T-cell (primary cell): ENCODE measurements around the gene WNT10A. TPM values are rescaled to one million over a fixed set of nuclear protein-coding genes. Genes with fewer than 3 reads are reported as not detected.

Source experiments
- ATAC-seq, 4 experiments: fragments of 200-7000 bp in 3 of 4; fragments of 150-1000 bp in 1 of 4; cut with Tn5 transposase; replicated peaks in 1 of 4; 1 replicate in 3 of 4; 2 replicates in 1 of 4; pipeline ENCODE4 v1.10.0; 2021; ENCODE audit warnings: moderate library complexity in 3 of 4, mild to moderate bottlenecking in 2 of 4, moderate number of reproducible peaks in 1 of 4
- CTCF ChIA-PET, 2 donors: fragments of 300-600 bp; sonication (Branson Sonifier 250); formaldehyde crosslinking; loops; one replicate each; lab custom pipeline; 2022; ENCODE audit warnings: antibody characterized with exemption in 2 of 2; lab: Charles Lee
- POLR2A ChIA-PET, 2 donors: fragments of 300-600 bp; sonication (Branson Sonifier 250); formaldehyde crosslinking; loops; one replicate each; lab custom pipeline; 2022; ENCODE audit warnings: antibody characterized with exemption in 2 of 2; lab: Charles Lee
- DNase-seq, 35 experiments: peaks; one replicate each; pipeline versions ENCODE4 v3.0.0 to v3.0.0-alpha.2; 2013 to 2023
- H3K27ac ChIP-seq: one replicate; pipeline ENCODE4 v1.5.1; 2013; ENCODE audit warnings: low read length
- H3K27me3 ChIP-seq, 2 experiments: replicated peaks in 1 of 2; 1 replicate in 1 of 2; 2 replicates in 1 of 2; pipeline versions ENCODE4 v1.6.1 to v1.7.0; 2013; ENCODE audit warnings: low read length in 1 of 2, mixed read lengths in 1 of 2; ENCODE audit not compliant: control insufficient read depth in 2 of 2, insufficient read depth in 2 of 2; ENCODE audit errors: extremely low read depth in 1 of 2
- H3K36me3 ChIP-seq, 2 donors: 1 replicate in 1 of 2; 2 replicates in 1 of 2; pipeline versions ENCODE4 v1.6.1 to v1.7.0; 2013; ENCODE audit warnings: low read length in 1 of 2; ENCODE audit not compliant: control insufficient read depth in 2 of 2, insufficient read depth in 1 of 2; ENCODE audit errors: extremely low read depth in 1 of 2
- H3K4me1 ChIP-seq, 2 experiments: 1 replicate in 1 of 2; 2 replicates in 1 of 2; pipeline versions ENCODE4 v1.6.1 to v1.7.0; 2013; ENCODE audit warnings: low read length in 2 of 2, mixed read lengths in 1 of 2; ENCODE audit not compliant: insufficient read depth in 2 of 2, control insufficient read depth in 1 of 2; ENCODE audit errors: extremely low read depth in 1 of 2
- H3K4me3 ChIP-seq, 2 donors: 1 replicate in 1 of 2; 2 replicates in 1 of 2; pipeline versions ENCODE4 v1.5.1 to v1.7.0; 2013; ENCODE audit warnings: mild to moderate bottlenecking in 2 of 2, low read length in 1 of 2, moderate library complexity in 1 of 2; ENCODE audit not compliant: control insufficient read depth in 1 of 2; ENCODE audit errors: extremely low read depth in 1 of 2
- H3K9me3 ChIP-seq: 2 replicates; pipeline ENCODE4 v1.7.0; 2013
- H3K27ac Mint-ChIP-seq, 2 donors: one replicate each; pipeline ENCODE4 v1.8.0; 2020 to 2021; ENCODE audit warnings: mild to moderate bottlenecking in 2 of 2, mixed read lengths in 2 of 2
- H3K27me3 Mint-ChIP-seq, 2 donors: one replicate each; pipeline ENCODE4 v1.8.0; 2021 to 2022; ENCODE audit warnings: mixed read lengths in 2 of 2
- H3K36me3 Mint-ChIP-seq: one replicate; pipeline ENCODE4 v1.8.0; 2021; ENCODE audit warnings: mixed read lengths
- H3K4me1 Mint-ChIP-seq, 3 donors: one replicate each; pipeline ENCODE4 v1.8.0; 2020 to 2022; ENCODE audit warnings: mixed read lengths in 3 of 3, mild to moderate bottlenecking in 1 of 3
- H3K4me3 Mint-ChIP-seq, 3 donors: one replicate each; pipeline ENCODE4 v1.8.0; 2020 to 2022; ENCODE audit warnings: mild to moderate bottlenecking in 3 of 3, mixed read lengths in 3 of 3, moderate library complexity in 3 of 3
- H3K9me3 Mint-ChIP-seq, 3 donors: one replicate each; pipeline ENCODE4 v1.8.0; 2020 to 2022; ENCODE audit warnings: mixed read lengths in 3 of 3
- WGBS: methylation state at CpG from one replicate; pipeline ENCODE4 v1.1.5; 2013; ENCODE audit warnings: missing lambda C conversion rate; ENCODE audit not compliant: insufficient coverage; 5-methylcytosine and 5-hydroxymethylcytosine counted together
- total RNA-seq, 35 experiments: library from RNA in 6 of 35; stranded (reverse) in 6 of 35; fragments of 120-200 nt in 1 of 35; gene quantifications; one replicate each; pipeline versions ENCODE4 v1.2.1 to v1.2.4 and lab custom pipeline; 2013 to 2026

Gene WNT10A
- total RNA-seq, 5 donors from 2014 or later (not counting 1 experiment from before 2014, with no cell fraction given): 3.1 to 10.7 (median 6.1) TPM

- H3K9me3 ChIP-seq: no peaks in the 10 kb centered on the region
- CTCF ChIA-PET: interaction anchor here (0.7 to 2.7 kb wide), 4 partner anchors 13 to 191 kb away, joined by 3 to 10 read pairs (median 4); no protein-coding TSS in a partner anchor
- 62% methylated on average over 2 of the region's 2 CpGs for WGBS
- H3K4me1 ChIP-seq: peaks cover 0 to 10% of the 10 kb centered on the region in 2 experiments
- Mint-ChIP-seq H3K36me3 (no peaks in the 10 kb centered on the region), H3K27me3 (peaks cover 39 to 45% of the 10 kb centered on the region in 2 donors), H3K4me1 (peaks cover 0 to 3% (median 0%) of the 10 kb centered on the region in 3 donors), H3K4me3 (no peak overlapping the region), H3K27ac (no peak overlapping the region), H3K9me3 (no peaks in the 10 kb centered on the region)
- POLR2A ChIA-PET: no interaction called here
- H3K4me3 ChIP-seq: no peak overlapping the region
- no peak for ATAC-seq
- H3K27ac ChIP-seq: no peak overlapping the region
- no peak for DNase-seq
- H3K36me3 ChIP-seq: no peaks in the 10 kb centered on the region
- peaks cover 13 to 69% of the 10 kb centered on the region in 2 experiments for H3K27me3 ChIP-seq
Measured at GRCh38 chr2:218850796-218851195, 29.9 kb upstream of the WNT10A start.

- peaks cover 44 to 50% of the 10 kb centered on the region in 2 donors for H3K27me3 Mint-ChIP-seq
- Histone ChIP-seq H3K4me3 (no peak overlapping the region), H3K9me3 (no peaks in the 10 kb centered on the region), H3K36me3 (no peaks in the 10 kb centered on the region), H3K4me1 (peaks cover 0 to 10% of the 10 kb centered on the region in 2 experiments), H3K27ac (no peak overlapping the region), H3K27me3 (peaks cover 13 to 74% of the 10 kb centered on the region in 2 experiments)
- no peak for DNase-seq
- ChIA-PET POLR2A (interaction anchor here in 1 of 2 donors (0.6 kb wide), 1 partner anchor 809 kb away, joined by 4 read pairs; no protein-coding TSS in a partner anchor), CTCF (interaction anchor here in 1 of 2 donors (0.6 to 2.7 kb wide), 5 partner anchors 25 to 287 kb away, joined by 3 to 10 read pairs (median 4); no protein-coding TSS in a partner anchor)
- no peaks in the 10 kb centered on the region for H3K9me3 Mint-ChIP-seq
- H3K4me3 Mint-ChIP-seq: no peak overlapping the region
- ATAC-seq: no peak
- H3K36me3 Mint-ChIP-seq: no peaks in the 10 kb centered on the region
- H3K27ac Mint-ChIP-seq: no peak overlapping the region
- WGBS: 33% methylated on average over 2 of the region's 3 CpGs
- peaks cover 0 to 3% (median 2%) of the 10 kb centered on the region in 3 donors for H3K4me1 Mint-ChIP-seq
Measured at GRCh38 chr2:218851286-218851685, 29.4 kb upstream of the WNT10A start.

GRCh38 chr2:218852911-218853667 lies 27.6 kb upstream of the WNT10A start:
- CTCF ChIA-PET: interaction anchor here (1.1 to 2.7 kb wide), 3 partner anchors 23 to 45 kb away, joined by 4 to 13 read pairs (median 10); no protein-coding TSS in a partner anchor
- Mint-ChIP-seq H3K27ac (no peak overlapping the region), H3K9me3 (no peaks in the 10 kb centered on the region), H3K27me3 (peaks cover 60 to 65% of the 10 kb centered on the region in 2 donors), H3K4me3 (no peak overlapping the region), H3K4me1 (peaks cover 0 to 5% (median 0%) of the 10 kb centered on the region in 3 donors), H3K36me3 (no peaks in the 10 kb centered on the region)
- Histone ChIP-seq H3K4me1 (peaks cover 0 to 6% of the 10 kb centered on the region in 2 experiments), H3K27me3 (peaks cover 19 to 85% of the 10 kb centered on the region in 2 experiments), H3K27ac (no peak overlapping the region), H3K9me3 (no peaks in the 10 kb centered on the region), H3K36me3 (no peaks in the 10 kb centered on the region), H3K4me3 (no peak overlapping the region)
- POLR2A ChIA-PET: no interaction called here
- DNase-seq (peak; percentile 18 to 83 (median 59)), ATAC-seq (peak; percentile 60 to 90 (median 75))
- WGBS: 34% methylated on average over 9 of the region's 16 CpGs

DNA sequence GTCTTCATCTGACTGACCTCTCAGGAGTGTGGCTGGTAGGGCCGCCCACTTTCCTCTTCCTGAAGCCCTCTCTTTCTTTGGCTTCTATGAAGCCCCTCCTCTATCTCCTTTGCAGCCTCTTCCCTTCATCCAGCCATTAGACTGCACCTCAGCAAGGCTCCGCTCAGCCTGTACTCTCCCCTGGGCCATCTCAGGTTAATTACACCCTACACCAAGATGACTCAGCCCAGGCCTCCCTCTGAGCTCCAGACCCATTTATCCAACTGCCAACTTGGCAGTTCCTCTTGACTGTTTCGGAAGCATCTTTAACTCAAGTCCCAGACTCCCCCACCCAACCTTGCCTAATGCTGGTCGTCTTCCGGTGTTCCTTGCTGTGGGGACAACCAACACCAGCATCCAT lies 26.9 kb upstream of the WNT10A start:
- H3K9me3 Mint-ChIP-seq: no peaks in the 10 kb centered on the region
- POLR2A ChIA-PET: no interaction called here
- H3K27me3 Mint-ChIP-seq: peaks cover 67 to 71% of the 10 kb centered on the region in 2 donors
- H3K4me1 Mint-ChIP-seq: peaks cover 1 to 10% (median 4%) of the 10 kb centered on the region in 3 donors
- no peaks in the 10 kb centered on the region for H3K36me3 Mint-ChIP-seq
- DNase-seq (no peak), ATAC-seq (no peak)
- Histone ChIP-seq H3K27ac (no peak overlapping the region), H3K9me3 (no peaks in the 10 kb centered on the region), H3K4me3 (no peak overlapping the region), H3K36me3 (no peaks in the 10 kb centered on the region), H3K27me3 (peaks cover 20 to 85% of the 10 kb centered on the region in 2 experiments), H3K4me1 (peaks cover 0 to 8% of the 10 kb centered on the region in 2 experiments)
- CTCF ChIA-PET: interaction anchor here in 1 of 2 donors (2.2 to 2.5 kb wide), 2 partner anchors 23 to 45 kb away, joined by 9 to 13 read pairs; no protein-coding TSS in a partner anchor
- 34% methylated on average over 5 of the region's 5 CpGs for WGBS
- H3K27ac Mint-ChIP-seq: no peak overlapping the region
- H3K4me3 Mint-ChIP-seq: no peak overlapping the region

DNA sequence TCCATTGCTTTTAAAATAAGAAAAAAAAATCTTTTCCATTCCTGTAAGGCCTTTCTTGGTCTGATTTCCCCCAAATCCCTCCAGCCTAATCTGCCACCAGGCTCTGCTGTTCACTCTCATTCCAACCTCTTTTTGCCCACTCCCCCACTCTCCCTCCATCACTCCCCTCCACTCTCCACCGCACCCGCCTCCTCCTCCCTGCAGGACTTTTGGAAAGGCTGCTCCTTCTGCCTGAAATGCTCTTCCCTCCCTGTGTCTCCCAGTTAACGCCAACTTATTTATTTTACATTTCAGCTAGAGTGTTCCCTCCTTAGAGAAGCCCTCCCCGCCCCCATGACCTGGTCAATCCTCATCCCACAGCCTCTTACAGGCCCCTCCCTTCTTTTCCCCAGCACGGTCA lies 25.8 kb upstream of the WNT10A start:
- ATAC-seq (no peak), DNase-seq (no peak)
- no peak overlapping the region for H3K4me3 ChIP-seq
- no peak overlapping the region for H3K27ac ChIP-seq
- peaks cover 2 to 16% of the 10 kb centered on the region in 2 experiments for H3K4me1 ChIP-seq
- Mint-ChIP-seq H3K36me3 (no peaks in the 10 kb centered on the region), H3K4me3 (no peak overlapping the region), H3K27me3 (peaks cover 72 to 77% of the 10 kb centered on the region in 2 donors), H3K27ac (no peak overlapping the region), H3K9me3 (no peaks in the 10 kb centered on the region), H3K4me1 (peaks cover 6 to 15% (median 9%) of the 10 kb centered on the region in 3 donors)
- H3K9me3 ChIP-seq: no peaks in the 10 kb centered on the region
- ChIA-PET POLR2A (interaction anchor here in 1 of 2 donors (0.6 kb wide), 1 partner anchor 42 kb away, joined by 9 read pairs; no protein-coding TSS in a partner anchor), CTCF (interaction anchor here (0.7 to 2.5 kb wide), 4 partner anchors 22 to 305 kb away, joined by 3 to 9 read pairs (median 3); no protein-coding TSS in a partner anchor)
- peaks cover 20 to 83% of the 10 kb centered on the region in 2 experiments for H3K27me3 ChIP-seq
- no peaks in the 10 kb centered on the region for H3K36me3 ChIP-seq
- 49% methylated on average over 3 of the region's 5 CpGs for WGBS
